SU-DHL-6 (cell line): Measurements from ENCODE around the gene SURF2.

Experiments used
- H2AFZ ChIP-seq: fragments of 200-600 bp; sonication (generic); 2 replicates; pipeline ENCODE4 v1.6.1; 2014; ENCODE audit warnings: low read depth, mild to moderate bottlenecking, moderate library complexity, mixed read lengths, antibody characterized with exemption, low read length; ENCODE audit not compliant: severe bottlenecking
- H3F3A ChIP-seq: fragments of 200-600 bp; shearing (Covaris generic); 2 replicates; pipeline ENCODE4 v1.6.0; 2016; ENCODE audit warnings: antibody characterized with exemption, mild to moderate bottlenecking; ENCODE audit not compliant: insufficient read depth
- H3K27ac ChIP-seq: fragments of 200-600 bp; sonication (generic); 2 replicates; pipeline ENCODE4 v1.5.1; 2016; ENCODE audit warnings: low read depth, mild to moderate bottlenecking, low read length, moderate library complexity, mixed read lengths
- H3K27me3 ChIP-seq: fragments of 200-600 bp; sonication (generic), shearing (Covaris generic); 2 replicates; pipeline ENCODE4 v1.6.0; 2014; ENCODE audit warnings: mild to moderate bottlenecking, low read length
- H3K36me3 ChIP-seq: fragments of 200-600 bp; sonication (generic); 2 replicates; pipeline ENCODE4 v1.6.1; 2014; ENCODE audit warnings: mild to moderate bottlenecking, low read length, mixed read lengths
- H3K4me2 ChIP-seq: fragments of 300-600, 200-600 bp; shearing (Covaris generic), sonication (generic); 2 replicates; pipeline ENCODE4 v1.6.0; 2014; ENCODE audit warnings: low read length, low read depth, mild to moderate bottlenecking; ENCODE audit not compliant: poor library complexity, severe bottlenecking
- H3K4me3 ChIP-seq: fragments of 200-600 bp; sonication (generic); 2 replicates; pipeline ENCODE4 v1.5.1; 2014; ENCODE audit warnings: antibody characterized with exemption, low read length, mild to moderate bottlenecking, mixed read lengths; ENCODE audit not compliant: insufficient read depth, poor library complexity, severe bottlenecking
- H3K79me2 ChIP-seq: fragments of 200-600 bp; sonication (generic); 2 replicates; pipeline ENCODE4 v1.6.1; 2014; ENCODE audit warnings: mild to moderate bottlenecking, low read length, moderate library complexity; ENCODE audit not compliant: insufficient read depth
- H3K9ac ChIP-seq: fragments of 200-600 bp; sonication (generic); 2 replicates; pipeline ENCODE4 v1.7.0; 2014; ENCODE audit warnings: mild to moderate bottlenecking, low read length
- H3K9me2 ChIP-seq: fragments of 200-600 bp; sonication (generic); replicated peaks from 2 replicates; pipeline ENCODE4 v1.6.1; 2014; ENCODE audit warnings: low read length; ENCODE audit not compliant: insufficient read depth
- H3K9me3 ChIP-seq: fragments of 200-600 bp; sonication (generic); 2 replicates; pipeline ENCODE4 v1.6.1; 2014; ENCODE audit warnings: low read length, mixed read lengths; ENCODE audit not compliant: insufficient read depth
- H4K20me1 ChIP-seq: fragments of 200-600 bp; sonication (generic); 2 replicates; pipeline ENCODE4 v1.6.1; 2014; ENCODE audit warnings: low read depth, mild to moderate bottlenecking, antibody characterized with exemption, low read length, moderate library complexity, mixed read lengths
- EZH2phosphoT487 ChIP-seq: fragments of 200-600 bp; sonication (generic), shearing (Covaris generic); conservative IDR thresholded peaks from 2 replicates; pipeline ENCODE4 v1.6.1; 2018; ENCODE audit warnings: mild to moderate bottlenecking, antibody characterized with exemption, low read length, moderate library complexity, mixed read lengths
- TF ChIP-seq, protein P1 (sequence below): fragments of 200-600 bp; sonication (generic); IDR thresholded peaks from one replicate; pipeline ENCODE4 v1.5.1; 2017; ENCODE audit warnings: antibody characterized with exemption, mild to moderate bottlenecking, low read length, moderate library complexity; ENCODE audit not compliant: insufficient read depth, poor library complexity, severe bottlenecking

Gene SURF2

GRCh38 chr9:133397895-133398294, 41.5 kb downstream of the SURF2 start:
- Histone ChIP-seq H3K4me2 (no peak overlapping the region), H2AFZ (no peak overlapping the region), H3K9me3 (no peaks in the 10 kb centered on the region), H3K27me3 (no peaks in the 10 kb centered on the region), H3K36me3 (no peaks in the 10 kb centered on the region), H4K20me1 (no peaks in the 10 kb centered on the region), H3K4me3 (no peak overlapping the region), H3K79me2 (no peaks in the 10 kb centered on the region), H3F3A (no peaks in the 10 kb centered on the region), H3K27ac (no peak overlapping the region), H3K9me2 (no peaks in the 10 kb centered on the region), H3K9ac (no peak overlapping the region)
- TF ChIP-seq EZH2phosphoT487, result no peak
- TF ChIP-seq, protein P1, sequence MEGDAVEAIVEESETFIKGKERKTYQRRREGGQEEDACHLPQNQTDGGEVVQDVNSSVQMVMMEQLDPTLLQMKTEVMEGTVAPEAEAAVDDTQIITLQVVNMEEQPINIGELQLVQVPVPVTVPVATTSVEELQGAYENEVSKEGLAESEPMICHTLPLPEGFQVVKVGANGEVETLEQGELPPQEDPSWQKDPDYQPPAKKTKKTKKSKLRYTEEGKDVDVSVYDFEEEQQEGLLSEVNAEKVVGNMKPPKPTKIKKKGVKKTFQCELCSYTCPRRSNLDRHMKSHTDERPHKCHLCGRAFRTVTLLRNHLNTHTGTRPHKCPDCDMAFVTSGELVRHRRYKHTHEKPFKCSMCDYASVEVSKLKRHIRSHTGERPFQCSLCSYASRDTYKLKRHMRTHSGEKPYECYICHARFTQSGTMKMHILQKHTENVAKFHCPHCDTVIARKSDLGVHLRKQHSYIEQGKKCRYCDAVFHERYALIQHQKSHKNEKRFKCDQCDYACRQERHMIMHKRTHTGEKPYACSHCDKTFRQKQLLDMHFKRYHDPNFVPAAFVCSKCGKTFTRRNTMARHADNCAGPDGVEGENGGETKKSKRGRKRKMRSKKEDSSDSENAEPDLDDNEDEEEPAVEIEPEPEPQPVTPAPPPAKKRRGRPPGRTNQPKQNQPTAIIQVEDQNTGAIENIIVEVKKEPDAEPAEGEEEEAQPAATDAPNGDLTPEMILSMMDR, result no peak

- Histone ChIP-seq H3K27ac (no peak overlapping the region), H3K4me3 (no peak overlapping the region), H3K9me2 (no peaks in the 10 kb centered on the region), H3F3A (no peaks in the 10 kb centered on the region), H4K20me1 (no peaks in the 10 kb centered on the region), H2AFZ (no peak overlapping the region), H3K79me2 (no peaks in the 10 kb centered on the region), H3K4me2 (no peak overlapping the region), H3K9me3 (no peaks in the 10 kb centered on the region), H3K27me3 (no peaks in the 10 kb centered on the region), H3K36me3 (no peaks in the 10 kb centered on the region), H3K9ac (no peak overlapping the region)
- TF ChIP-seq, protein P1, result no peak
- no peak for TF ChIP-seq EZH2phosphoT487
Measured at GRCh38 chr9:133400292-133400691, 43.9 kb downstream of the SURF2 start.

DNA sequence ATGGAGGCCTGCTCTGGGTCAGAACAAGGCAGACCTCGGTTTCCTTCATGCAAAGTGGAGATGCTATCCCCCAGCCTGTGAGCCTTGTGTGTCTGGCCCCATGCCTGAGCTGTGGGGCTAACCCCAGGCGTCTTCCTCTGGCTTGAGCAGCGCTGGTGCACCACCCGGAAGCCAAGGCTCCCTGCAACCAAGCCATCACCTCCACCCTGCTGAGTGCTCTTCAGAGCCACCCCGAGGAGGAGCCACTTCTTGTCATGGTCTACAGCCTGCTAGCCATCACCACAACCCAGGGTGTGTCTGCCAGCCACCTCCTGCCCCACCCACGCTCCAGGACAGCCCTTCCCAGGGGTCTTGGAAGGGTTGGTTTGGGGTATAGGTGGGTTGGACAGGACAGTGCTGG, 45.2 kb downstream of the SURF2 start:
- no peak overlapping the region for H2AFZ ChIP-seq
- H3K4me3 ChIP-seq, result no peak overlapping the region
- H3K4me2 ChIP-seq, result no peak overlapping the region
- H3F3A ChIP-seq, result no peaks in the 10 kb centered on the region
- no peak overlapping the region for H3K27ac ChIP-seq
- TF ChIP-seq, protein P1, result no peak
- H4K20me1 ChIP-seq, result no peaks in the 10 kb centered on the region
- H3K9me2 ChIP-seq, result no peaks in the 10 kb centered on the region
- no peaks in the 10 kb centered on the region for H3K9me3 ChIP-seq
- H3K79me2 ChIP-seq, result no peaks in the 10 kb centered on the region
- no peak overlapping the region for H3K9ac ChIP-seq
- no peaks in the 10 kb centered on the region for H3K36me3 ChIP-seq
- H3K27me3 ChIP-seq, result no peaks in the 10 kb centered on the region

DNA sequence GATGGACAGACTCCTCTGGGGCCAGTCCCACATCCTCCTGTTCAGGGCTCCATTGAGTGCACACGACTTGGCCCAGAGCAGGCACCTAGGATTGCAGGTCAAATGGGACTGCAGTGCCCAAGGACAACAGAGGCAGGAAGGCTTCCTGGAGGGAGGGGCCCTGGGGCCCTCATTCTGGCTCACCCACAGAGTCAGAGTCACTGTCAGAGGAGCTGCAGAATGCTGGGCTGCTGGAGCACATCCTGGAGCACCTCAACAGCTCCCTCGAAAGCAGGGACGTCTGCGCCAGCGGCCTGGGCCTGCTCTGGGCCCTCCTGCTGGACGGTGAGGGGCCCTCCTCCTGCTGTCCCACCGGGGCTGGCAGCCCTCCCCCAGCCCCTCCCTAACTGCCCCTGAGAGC, 46.3 kb downstream of the SURF2 start:
- H2AFZ ChIP-seq, result no peak overlapping the region
- no peak overlapping the region for H3K4me3 ChIP-seq
- H3F3A ChIP-seq, result no peaks in the 10 kb centered on the region
- no peaks in the 10 kb centered on the region for H4K20me1 ChIP-seq
- H3K27ac ChIP-seq, result no peak overlapping the region
- H3K9me3 ChIP-seq, result no peaks in the 10 kb centered on the region
- no peak overlapping the region for H3K4me2 ChIP-seq
- no peaks in the 10 kb centered on the region for H3K27me3 ChIP-seq
- no peaks in the 10 kb centered on the region for H3K36me3 ChIP-seq
- no peak overlapping the region for H3K9ac ChIP-seq
- TF ChIP-seq, protein P1, result no peak
- TF ChIP-seq EZH2phosphoT487, result no peak
- no peaks in the 10 kb centered on the region for H3K79me2 ChIP-seq
- no peaks in the 10 kb centered on the region for H3K9me2 ChIP-seq
